Measurements from ENCODE around the gene PET100.

GRCh38 chr19:7631577-7631976, 2.0 kb downstream of the PET100 start:
- no peak for TF ChIP-seq POLR2AphosphoS5 (IDR thresholded peaks at IDR 0.05; ENCODE audit: low read depth)
- no peak for TF ChIP-seq CTCF (IDR thresholded peaks at IDR 0.05; ENCODE audit: insufficient read depth, low read length)
- TF ChIP-seq, protein P1, sequence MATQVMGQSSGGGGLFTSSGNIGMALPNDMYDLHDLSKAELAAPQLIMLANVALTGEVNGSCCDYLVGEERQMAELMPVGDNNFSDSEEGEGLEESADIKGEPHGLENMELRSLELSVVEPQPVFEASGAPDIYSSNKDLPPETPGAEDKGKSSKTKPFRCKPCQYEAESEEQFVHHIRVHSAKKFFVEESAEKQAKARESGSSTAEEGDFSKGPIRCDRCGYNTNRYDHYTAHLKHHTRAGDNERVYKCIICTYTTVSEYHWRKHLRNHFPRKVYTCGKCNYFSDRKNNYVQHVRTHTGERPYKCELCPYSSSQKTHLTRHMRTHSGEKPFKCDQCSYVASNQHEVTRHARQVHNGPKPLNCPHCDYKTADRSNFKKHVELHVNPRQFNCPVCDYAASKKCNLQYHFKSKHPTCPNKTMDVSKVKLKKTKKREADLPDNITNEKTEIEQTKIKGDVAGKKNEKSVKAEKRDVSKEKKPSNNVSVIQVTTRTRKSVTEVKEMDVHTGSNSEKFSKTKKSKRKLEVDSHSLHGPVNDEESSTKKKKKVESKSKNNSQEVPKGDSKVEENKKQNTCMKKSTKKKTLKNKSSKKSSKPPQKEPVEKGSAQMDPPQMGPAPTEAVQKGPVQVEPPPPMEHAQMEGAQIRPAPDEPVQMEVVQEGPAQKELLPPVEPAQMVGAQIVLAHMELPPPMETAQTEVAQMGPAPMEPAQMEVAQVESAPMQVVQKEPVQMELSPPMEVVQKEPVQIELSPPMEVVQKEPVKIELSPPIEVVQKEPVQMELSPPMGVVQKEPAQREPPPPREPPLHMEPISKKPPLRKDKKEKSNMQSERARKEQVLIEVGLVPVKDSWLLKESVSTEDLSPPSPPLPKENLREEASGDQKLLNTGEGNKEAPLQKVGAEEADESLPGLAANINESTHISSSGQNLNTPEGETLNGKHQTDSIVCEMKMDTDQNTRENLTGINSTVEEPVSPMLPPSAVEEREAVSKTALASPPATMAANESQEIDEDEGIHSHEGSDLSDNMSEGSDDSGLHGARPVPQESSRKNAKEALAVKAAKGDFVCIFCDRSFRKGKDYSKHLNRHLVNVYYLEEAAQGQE (IDR thresholded peaks at IDR 0.05; ENCODE audit: insufficient replicate concordance, low read depth): no peak
